ENCODE results near the gene KIAA0753. TPM values are rescaled to one million over a fixed set of nuclear protein-coding genes. Genes with fewer than 3 reads are reported as not detected.

KIAA0753 gene
- total and polyA plus RNA-seq, 2 of the 8 experiments (the other 6 are each of a cell fraction or from before 2014, with no cell fraction given) = 5.0 to 27.1 TPM

GRCh38 chr17:6596941-6597340 is 43.6 kb downstream of the KIAA0753 start (continued):
- TF ChIP-seq CHD7 (IDR thresholded peaks at IDR 0.05; ENCODE audit: insufficient replicate concordance, low read length) (no peak), TAF7 (optimal IDR thresholded peaks at IDR 0.05; ENCODE audit: borderline replicate concordance, low read depth, low read length) (no peak), TEAD4 (IDR thresholded peaks at IDR 0.05; ENCODE audit: low read depth, low read length) (no peak)
